ENCODE results near the gene TNFRSF6B.

TNFRSF6B gene

DNA sequence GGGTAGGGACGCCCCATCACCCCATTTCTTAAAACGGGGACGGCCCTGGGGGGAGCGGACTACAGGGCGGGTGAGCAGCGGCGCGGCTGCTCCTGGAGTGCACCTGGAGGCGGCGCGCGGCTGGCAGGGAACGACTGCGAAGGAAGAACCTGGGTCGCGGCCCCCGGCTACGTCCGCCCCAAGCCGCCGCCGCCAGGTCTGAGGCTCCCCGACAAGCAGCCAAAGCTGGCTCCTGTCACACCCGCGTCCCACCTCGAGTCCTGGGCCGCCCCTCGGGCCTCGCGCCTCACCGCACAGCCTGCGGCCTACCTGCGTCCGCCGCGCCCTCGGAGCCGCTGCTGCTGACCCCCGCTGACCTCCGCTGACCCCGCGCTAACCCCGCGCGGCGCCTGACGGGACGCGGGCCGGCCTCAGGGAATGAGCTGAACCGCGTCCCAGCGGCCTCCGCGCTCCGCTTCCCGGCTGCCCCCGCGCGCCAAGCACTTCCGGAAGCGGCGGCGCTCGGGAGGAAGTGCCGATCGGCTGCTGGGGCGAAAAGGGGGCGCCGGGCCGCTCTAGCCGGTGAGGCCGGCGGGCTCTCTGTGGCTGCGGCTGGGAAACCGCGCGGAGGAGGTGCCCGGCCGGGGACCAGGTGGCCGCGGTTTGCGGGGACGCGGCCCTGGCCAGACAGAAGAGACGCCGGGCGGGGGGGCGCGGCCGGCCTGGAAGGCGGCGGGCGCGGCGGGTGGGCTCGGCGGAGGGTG, 11.3 kb downstream of the TNFRSF6B start, which contains the start of the genes ARFRP1 and ZGPAT:
Gene ARFRP1 (minus strand): TSS at position 419 of the 743 bp plus-strand sequence. CDS start 885 bp downstream, outside the sequence.
Gene ZGPAT (plus strand): TSS at position 482 of the 743 bp plus-strand sequence. CDS start 542 bp downstream, outside the sequence.
- peak; percentile 92 for DNase-seq (ENCODE audit: extremely low spot score)
- TF ChIP-seq, protein P1, sequence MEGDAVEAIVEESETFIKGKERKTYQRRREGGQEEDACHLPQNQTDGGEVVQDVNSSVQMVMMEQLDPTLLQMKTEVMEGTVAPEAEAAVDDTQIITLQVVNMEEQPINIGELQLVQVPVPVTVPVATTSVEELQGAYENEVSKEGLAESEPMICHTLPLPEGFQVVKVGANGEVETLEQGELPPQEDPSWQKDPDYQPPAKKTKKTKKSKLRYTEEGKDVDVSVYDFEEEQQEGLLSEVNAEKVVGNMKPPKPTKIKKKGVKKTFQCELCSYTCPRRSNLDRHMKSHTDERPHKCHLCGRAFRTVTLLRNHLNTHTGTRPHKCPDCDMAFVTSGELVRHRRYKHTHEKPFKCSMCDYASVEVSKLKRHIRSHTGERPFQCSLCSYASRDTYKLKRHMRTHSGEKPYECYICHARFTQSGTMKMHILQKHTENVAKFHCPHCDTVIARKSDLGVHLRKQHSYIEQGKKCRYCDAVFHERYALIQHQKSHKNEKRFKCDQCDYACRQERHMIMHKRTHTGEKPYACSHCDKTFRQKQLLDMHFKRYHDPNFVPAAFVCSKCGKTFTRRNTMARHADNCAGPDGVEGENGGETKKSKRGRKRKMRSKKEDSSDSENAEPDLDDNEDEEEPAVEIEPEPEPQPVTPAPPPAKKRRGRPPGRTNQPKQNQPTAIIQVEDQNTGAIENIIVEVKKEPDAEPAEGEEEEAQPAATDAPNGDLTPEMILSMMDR (IDR thresholded peaks at IDR 0.05; ENCODE audit: control extremely low read depth, extremely low read depth, low read depth, missing control alignments) = no peak
- ChIA-PET POLR2A (interaction anchor here (0.5 to 1.2 kb wide), 3 partner anchors 32 to 353 kb away, joined by 3 to 4 read pairs (median 3); partner anchors contain the start of gene SLC2A4RG), CTCF (interaction anchor here (0.5 to 4.2 kb wide), 18 partner anchors 9 to 273 kb away, joined by 3 to 21 read pairs (median 4); partner anchors contain the start of genes LIME1, PRPF6, PTK6 and TNFRSF6B)

GRCh38 chr20:63708301-63709148, 12.1 kb downstream of the TNFRSF6B start:
- TF ChIP-seq, protein P1 (IDR thresholded peaks at IDR 0.05; ENCODE audit: control extremely low read depth, extremely low read depth, low read depth, missing control alignments) = no peak
- ChIA-PET POLR2A (interaction anchor here (0.5 to 1.2 kb wide), 3 partner anchors 31 to 352 kb away, joined by 3 to 4 read pairs (median 3); partner anchors contain the start of gene SLC2A4RG), CTCF (interaction anchor here (0.9 to 4.2 kb wide), 16 partner anchors 9 to 272 kb away, joined by 3 to 21 read pairs (median 5); partner anchors contain the start of genes LIME1, PRPF6, PTK6 and TNFRSF6B)
- peak; percentile 30 for DNase-seq (ENCODE audit: extremely low spot score)

- CTCF ChIA-PET = interaction anchor here (1.4 to 4.2 kb wide), 5 partner anchors 8 to 155 kb away, joined by 3 to 21 read pairs (median 14); partner anchors contain the start of gene LIME1
- DNase-seq (ENCODE audit: extremely low spot score) = peak; percentile 4
- POLR2A ChIA-PET = no interaction called here
- TF ChIP-seq, protein P1 (IDR thresholded peaks at IDR 0.05; ENCODE audit: control extremely low read depth, extremely low read depth, low read depth, missing control alignments) = no peak
Observed at GRCh38 chr20:63709149-63709527, 12.7 kb downstream of the TNFRSF6B start.

GRCh38 chr20:63711085-63711645, 14.7 kb downstream of the TNFRSF6B start:
- ChIA-PET CTCF (interaction anchor here (1.0 kb wide), 1 partner anchor 23 kb away, joined by 4 read pairs; no protein-coding TSS in a partner anchor), POLR2A (no interaction called here)
- TF ChIP-seq, protein P1 (IDR thresholded peaks at IDR 0.05; ENCODE audit: control extremely low read depth, extremely low read depth, low read depth, missing control alignments) = no peak
- DNase-seq (ENCODE audit: extremely low spot score) = no peak

DNA sequence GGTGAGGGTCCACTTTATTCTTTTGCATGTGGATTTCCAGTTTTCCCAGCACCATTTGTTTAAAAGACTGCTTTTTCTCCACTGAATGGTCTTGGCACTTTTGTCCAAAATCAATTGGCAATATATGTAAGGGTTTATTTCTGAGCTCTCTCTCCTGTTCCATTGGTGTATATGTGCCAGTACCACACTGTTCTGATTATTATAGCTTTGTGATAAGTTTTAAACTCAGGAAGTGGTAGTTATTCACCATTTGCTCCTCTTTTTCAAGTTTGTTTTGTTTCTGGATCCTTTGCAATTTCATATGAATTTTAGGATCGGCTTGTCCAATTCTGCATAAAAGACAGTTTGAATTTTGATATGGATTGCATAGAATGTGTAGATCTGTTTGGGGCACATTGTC, 15.7 kb downstream of the TNFRSF6B start:
- POLR2A ChIA-PET = interaction anchor here (0.7 kb wide), 1 partner anchor 10 kb away, joined by 3 read pairs; no protein-coding TSS in a partner anchor

More for the DNA sequence above, 15.7 kb downstream of the TNFRSF6B start:
- TF ChIP-seq, protein P1 (IDR thresholded peaks at IDR 0.05; ENCODE audit: control extremely low read depth, extremely low read depth, low read depth, missing control alignments) = no peak
- CTCF ChIA-PET = interaction anchor here (0.8 to 1.0 kb wide), 2 partner anchors 9 to 22 kb away, joined by 3 to 4 read pairs; no protein-coding TSS in a partner anchor
- DNase-seq (ENCODE audit: extremely low spot score) = no peak

Measured in GM10248 (cell line).